HCT116 (cell line): ENCODE data around the gene ZNF83. TPM values are rescaled to one million over a fixed set of nuclear protein-coding genes. Genes with fewer than 3 reads are reported as not detected.

ENCODE experiments used
- ATAC-seq: fragments of 200-7000 bp; cut with Tn5 transposase; 2 replicates; pipeline ENCODE4 v1.9.1; 2020; ENCODE audit warnings: mild to moderate bottlenecking, moderate library complexity
- BruUV-seq: library from RNA; stranded (reverse); fragments of 400-500 nt; replicated peaks from 2 replicates; lab custom pipeline; 2021; lab: Mats Ljungman, UMichigan
- CTCF ChIA-PET: fragments of 300-600 bp; sonication (Branson Sonifier 250); formaldehyde crosslinking; loops from one replicate; lab custom pipeline; 2021; ENCODE audit warnings: antibody characterized with exemption; lab: Charles Lee
- POLR2A ChIA-PET: fragments of 300-600, 350-600 bp; sonication (Branson Sonifier 250); formaldehyde crosslinking; loops from one replicate; lab custom pipeline; 2021; ENCODE audit warnings: antibody characterized with exemption; lab: Charles Lee
- RAD21 ChIA-PET, 2 experiments: fragments of 300-600 bp; sonication (Branson Sonifier 250); formaldehyde crosslinking; loops; one replicate each; lab custom pipeline; 2023; ENCODE audit warnings: low total read pairs in 2 of 2; ENCODE audit not compliant: uncharacterized antibody in 2 of 2, unreplicated experiment in 2 of 2, low non-redundant PET in 1 of 2; lab: Charles Lee
- DNase-seq: peaks from one replicate; pipeline ENCODE4 v3.0.0-alpha.2; 2010; ENCODE audit warnings: low read depth, low spot score
- H2AFZ ChIP-seq: fragments of 200-600 bp; shearing (Covaris generic), sonication (generic); 2 replicates; pipeline ENCODE4 v1.6.1; 2017; ENCODE audit warnings: low read depth, mixed run types, mixed read lengths, antibody characterized with exemption, low read length; ENCODE audit not compliant: poor library complexity, severe bottlenecking
- H3K27ac ChIP-seq: 2 replicates; pipeline ENCODE4 v1.5.1; 2012; ENCODE audit warnings: low read depth, low read length
- H3K27me3 ChIP-seq: fragments of 200-600 bp; sonication (generic); 2 replicates; pipeline ENCODE4 v1.6.1; 2016; ENCODE audit warnings: mixed run types, low read length, mixed read lengths; ENCODE audit not compliant: insufficient read depth
- H3K36me3 ChIP-seq, 2 experiments: fragments of 200-500 bp in 1 of 2; fragments of 200-600 bp in 1 of 2; sonication (Bioruptor generic) in 1 of 2; sonication (generic) in 1 of 2; 2 replicates each; pipeline versions ENCODE4 v1.5.1 to v1.6.1; 2014 to 2016; ENCODE audit warnings: low read length in 2 of 2, inconsistent platforms in 1 of 2, mixed read lengths in 1 of 2, mixed run types in 1 of 2; ENCODE audit not compliant: insufficient read depth in 2 of 2, control insufficient read depth in 1 of 2
- H3K4me1 ChIP-seq, 2 experiments: fragments of 200-600 bp in 1 of 2; sonication (generic) in 1 of 2; 2 replicates each; pipeline versions ENCODE4 v1.5.1 to v1.6.1; 2012 to 2017; ENCODE audit warnings: low read length in 2 of 2, inconsistent platforms in 1 of 2, mild to moderate bottlenecking in 1 of 2, mixed read lengths in 1 of 2, mixed run types in 1 of 2, moderate library complexity in 1 of 2; ENCODE audit not compliant: insufficient read depth in 2 of 2, control insufficient read depth in 1 of 2
- H3K4me2 ChIP-seq: fragments of 200-600 bp; sonication (generic); 2 replicates; pipeline ENCODE4 v1.6.1; 2017; ENCODE audit warnings: mixed run types, low read length, mixed read lengths
- H3K4me3 ChIP-seq, 2 experiments: fragments of 200-600 bp in 1 of 2; sonication (generic) in 1 of 2; replicated peaks in 1 of 2; 2 replicates each; pipeline ENCODE4 v1.5.1; 2011 to 2016; ENCODE audit warnings: low read length in 2 of 2, control low read depth in 1 of 2, low read depth in 1 of 2, mild to moderate bottlenecking in 1 of 2, mixed read lengths in 1 of 2, mixed run types in 1 of 2
- H3K79me2 ChIP-seq: fragments of 200-600 bp; sonication (generic); 2 replicates; pipeline ENCODE4 v1.6.1; 2017; ENCODE audit warnings: mild to moderate bottlenecking, mixed run types, low read length, moderate library complexity, mixed read lengths; ENCODE audit not compliant: insufficient read depth
- H3K9ac ChIP-seq: fragments of 200-600 bp; sonication (generic); 2 replicates; pipeline ENCODE4 v1.6.1; 2016; ENCODE audit warnings: low read length, mixed read lengths
- H3K9me2 ChIP-seq: fragments of 200-600 bp; sonication (generic), shearing (Covaris generic); 2 replicates; pipeline ENCODE4 v1.6.1; 2017; ENCODE audit warnings: mixed run types, mild to moderate bottlenecking, moderate library complexity; ENCODE audit not compliant: insufficient read depth
- H3K9me3 ChIP-seq, 2 experiments: fragments of 200-500 bp in 1 of 2; fragments of 200-600 bp in 1 of 2; sonication (Bioruptor generic) in 1 of 2; sonication (generic) in 1 of 2; 2 replicates each; pipeline ENCODE4 v1.6.1; 2014 to 2017; ENCODE audit warnings: low read length in 2 of 2, mixed read lengths in 2 of 2, inconsistent platforms in 1 of 2, low read depth in 1 of 2, mild to moderate bottlenecking in 1 of 2, mixed run types in 1 of 2, moderate library complexity in 1 of 2; ENCODE audit not compliant: control insufficient read depth in 1 of 2, insufficient read depth in 1 of 2
- H4K20me1 ChIP-seq: fragments of 200-600 bp; sonication (generic), shearing (Covaris generic); 2 replicates; pipeline ENCODE4 v1.6.1; 2017; ENCODE audit warnings: mixed run types, mild to moderate bottlenecking, moderate library complexity; ENCODE audit not compliant: insufficient read depth
- CBX3 ChIP-seq: IDR thresholded peaks from 2 replicates; pipeline ENCODE4 v1.6.1; 2012; ENCODE audit warnings: low read depth
- CEBPB ChIP-seq: IDR thresholded peaks from 2 replicates; pipeline ENCODE4 v1.6.1; 2012; ENCODE audit warnings: low read depth
- ELF1 ChIP-seq: IDR thresholded peaks from 2 replicates; pipeline ENCODE4 v1.6.1; 2012; ENCODE audit warnings: low read depth, borderline replicate concordance
- EZH2 ChIP-seq: fragments of 200-600 bp; sonication (generic); IDR thresholded peaks from 2 replicates; pipeline ENCODE4 v1.6.1; 2017; ENCODE audit warnings: antibody characterized with exemption, mixed run types
- EZH2phosphoT487 ChIP-seq: fragments of 200-600 bp; IDR thresholded peaks from 2 replicates; pipeline ENCODE4 v1.6.1; 2018; ENCODE audit warnings: antibody characterized with exemption, borderline replicate concordance
- FOSL1 ChIP-seq: IDR thresholded peaks from 2 replicates; pipeline ENCODE4 v1.6.1; 2012; ENCODE audit warnings: low read depth
- JUND ChIP-seq: IDR thresholded peaks from 2 replicates; pipeline ENCODE4 v1.6.1; 2012
- POLR2A ChIP-seq: IDR thresholded peaks from 2 replicates; pipeline ENCODE4 v1.7.0; 2011; ENCODE audit warnings: borderline replicate concordance; ENCODE audit not compliant: insufficient read depth, insufficient read length; ENCODE audit errors: extremely low read depth
- POLR2AphosphoS5 ChIP-seq: IDR thresholded peaks from 2 replicates; pipeline ENCODE4 v1.6.1; 2011; ENCODE audit warnings: mild to moderate bottlenecking, low read depth, low read length, moderate library complexity
- RAD21 ChIP-seq: IDR thresholded peaks from 2 replicates; pipeline ENCODE4 v1.6.1; 2012; ENCODE audit warnings: low read depth, mild to moderate bottlenecking
- REST ChIP-seq: IDR thresholded peaks from 2 replicates; pipeline ENCODE4 v1.6.1; 2012; ENCODE audit warnings: low read depth
- SIN3A ChIP-seq: IDR thresholded peaks from 2 replicates; pipeline ENCODE4 v1.6.1; 2012; ENCODE audit warnings: low read depth
- SRF ChIP-seq: IDR thresholded peaks from 2 replicates; pipeline ENCODE4 v1.6.1; 2012; ENCODE audit warnings: low read depth
- TCF7L2 ChIP-seq: IDR thresholded peaks from 2 replicates; pipeline ENCODE4 v1.7.0; 2011; ENCODE audit warnings: borderline replicate concordance, inconsistent platforms; ENCODE audit not compliant: insufficient read depth, insufficient read length; ENCODE audit errors: extremely low read depth
- YY1 ChIP-seq: IDR thresholded peaks from 2 replicates; pipeline ENCODE4 v1.6.1; 2011; ENCODE audit warnings: low read length, low read depth, moderate library complexity, mild to moderate bottlenecking; ENCODE audit not compliant: insufficient replicate concordance; ENCODE audit errors: extremely low read depth
- ZFX ChIP-seq: fragments of 450-650 bp; IDR thresholded peaks from 2 replicates; pipeline ENCODE4 v1.6.1; 2017
- ZNF274 ChIP-seq: fragments of 200-500 bp; sonication (Bioruptor generic); IDR thresholded peaks from 2 replicates; pipeline ENCODE4 v1.6.1; 2014; ENCODE audit warnings: mild to moderate bottlenecking, low read depth, low read length, inconsistent platforms
- intact Hi-C: fragments of 100-400 bp; cut with micrococcal nuclease; formaldehyde crosslinking; loops from 2 replicates; pipeline ENCODE4 v1.10.0; 2022
- total RNA-seq: library from RNA; stranded (reverse); gene quantifications from one replicate; pipeline ENCODE4 v1.2.1, GENCODE V29; 2021; ENCODE audit not compliant: unreplicated experiment
- TF ChIP-seq, protein P1 (sequence below): IDR thresholded peaks from 2 replicates; pipeline ENCODE4 v1.6.1; 2011; ENCODE audit warnings: mild to moderate bottlenecking, low read length, moderate library complexity; ENCODE audit not compliant: insufficient replicate concordance; ENCODE audit errors: extremely low read depth
- TF ChIP-seq, protein P2 (sequence below), 3 experiments: fragments of 200-600 bp in 1 of 3; sonication (generic) in 1 of 3; IDR thresholded peaks in 2 of 3; conservative IDR thresholded peaks in 1 of 3; 2 replicates each; pipeline ENCODE4 v1.5.1; 2012 to 2017; ENCODE audit warnings: low read depth in 2 of 3, low read length in 2 of 3, antibody characterized with exemption in 1 of 3, borderline replicate concordance in 1 of 3, control low read depth in 1 of 3, mild to moderate bottlenecking in 1 of 3, mixed read lengths in 1 of 3, mixed run types in 1 of 3, moderate library complexity in 1 of 3; ENCODE audit not compliant: insufficient read depth in 1 of 3

ZNF83 gene
- total RNA-seq, 1 experiment from 2014 or later: 34.2 TPM

DNA sequence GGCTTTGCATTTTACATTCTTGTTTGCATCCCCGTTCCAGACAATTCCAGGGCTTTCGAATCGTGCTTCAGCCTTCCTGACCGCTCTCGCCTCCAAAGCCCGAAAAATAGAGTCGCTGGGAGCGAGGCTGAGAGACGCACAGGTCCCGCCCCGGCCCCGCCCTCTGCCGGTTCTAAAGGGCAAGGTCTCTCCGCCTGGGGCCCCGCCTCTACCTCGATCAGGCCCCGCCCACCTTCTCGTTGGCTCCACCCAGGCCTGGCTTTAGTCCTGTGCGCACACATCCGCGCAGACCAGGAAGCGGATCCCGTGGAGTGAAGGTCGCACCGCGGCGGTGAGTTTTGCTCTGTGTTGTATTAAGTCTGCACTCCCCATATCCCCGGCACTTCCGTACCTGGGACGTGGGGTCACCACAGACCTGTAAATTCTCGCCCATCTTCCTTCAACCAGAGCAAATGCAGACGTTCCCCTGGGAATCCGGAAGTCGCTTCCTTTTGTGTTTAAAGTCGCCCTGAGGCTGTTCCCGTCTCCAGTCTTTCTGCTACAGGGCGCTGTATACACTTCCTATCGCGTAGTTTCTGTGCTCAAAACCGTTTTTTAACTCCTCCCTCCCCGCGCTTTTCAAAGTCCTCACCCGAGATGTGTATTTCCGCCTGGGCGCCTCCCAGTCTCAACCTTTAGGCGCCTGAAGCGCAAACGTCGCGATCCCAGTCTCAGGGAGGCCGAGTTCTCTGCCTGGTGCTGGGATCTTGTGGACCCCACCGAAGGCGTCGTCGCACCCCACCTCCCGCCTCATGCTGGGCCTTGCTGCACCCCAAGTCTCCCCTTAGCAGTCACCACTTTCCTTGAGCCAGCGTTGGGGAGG, 67.9 kb downstream of the ZNF83 start, which contains the start of gene ZNF701:
ZNF701 (plus strand) TSS at position 288 of the 862 bp plus-strand sequence. CDS start 3,861 bp downstream, outside the sequence.
- ChIA-PET RAD21 (no interaction called here), CTCF (no interaction called here), POLR2A (no interaction called here)
- H3K4me3 ChIP-seq: peak within 1 kb of the TSS; percentile 67 to 69
- no peaks in the 10 kb centered on the region for H3K79me2 ChIP-seq
- intact Hi-C loops: no loop called here
- H3K4me2 ChIP-seq: peak within 1 kb of the TSS; percentile 88
- no peaks in the 10 kb centered on the region for H3K27me3 ChIP-seq
- H2AFZ ChIP-seq: no peak within 1 kb of the TSS
- peak within 1 kb of the TSS; percentile 69 for H3K27ac ChIP-seq
- peak within 1 kb of the TSS; percentile 66 for H3K9ac ChIP-seq
- TF ChIP-seq TCF7L2 (no peak), POLR2A (no peak), ZFX (no peak), EZH2phosphoT487 (no peak), EZH2 (no peak), POLR2AphosphoS5 (peak; percentile 89), YY1 (no peak), CBX3 (no peak), FOSL1 (no peak), SRF (peak; percentile 74), ELF1 (peak; percentile 95), CEBPB (no peak), REST (no peak), ZNF274 (no peak), SIN3A (no peak), RAD21 (0 out of 2 replicates have a peak, but pooled peaks have one; percentile 1), JUND (no peak)
- TF ChIP-seq, protein P1, sequence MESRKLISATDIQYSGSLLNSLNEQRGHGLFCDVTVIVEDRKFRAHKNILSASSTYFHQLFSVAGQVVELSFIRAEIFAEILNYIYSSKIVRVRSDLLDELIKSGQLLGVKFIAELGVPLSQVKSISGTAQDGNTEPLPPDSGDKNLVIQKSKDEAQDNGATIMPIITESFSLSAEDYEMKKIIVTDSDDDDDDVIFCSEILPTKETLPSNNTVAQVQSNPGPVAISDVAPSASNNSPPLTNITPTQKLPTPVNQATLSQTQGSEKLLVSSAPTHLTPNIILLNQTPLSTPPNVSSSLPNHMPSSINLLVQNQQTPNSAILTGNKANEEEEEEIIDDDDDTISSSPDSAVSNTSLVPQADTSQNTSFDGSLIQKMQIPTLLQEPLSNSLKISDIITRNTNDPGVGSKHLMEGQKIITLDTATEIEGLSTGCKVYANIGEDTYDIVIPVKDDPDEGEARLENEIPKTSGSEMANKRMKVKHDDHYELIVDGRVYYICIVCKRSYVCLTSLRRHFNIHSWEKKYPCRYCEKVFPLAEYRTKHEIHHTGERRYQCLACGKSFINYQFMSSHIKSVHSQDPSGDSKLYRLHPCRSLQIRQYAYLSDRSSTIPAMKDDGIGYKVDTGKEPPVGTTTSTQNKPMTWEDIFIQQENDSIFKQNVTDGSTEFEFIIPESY: no peak
- TF ChIP-seq, protein P2, sequence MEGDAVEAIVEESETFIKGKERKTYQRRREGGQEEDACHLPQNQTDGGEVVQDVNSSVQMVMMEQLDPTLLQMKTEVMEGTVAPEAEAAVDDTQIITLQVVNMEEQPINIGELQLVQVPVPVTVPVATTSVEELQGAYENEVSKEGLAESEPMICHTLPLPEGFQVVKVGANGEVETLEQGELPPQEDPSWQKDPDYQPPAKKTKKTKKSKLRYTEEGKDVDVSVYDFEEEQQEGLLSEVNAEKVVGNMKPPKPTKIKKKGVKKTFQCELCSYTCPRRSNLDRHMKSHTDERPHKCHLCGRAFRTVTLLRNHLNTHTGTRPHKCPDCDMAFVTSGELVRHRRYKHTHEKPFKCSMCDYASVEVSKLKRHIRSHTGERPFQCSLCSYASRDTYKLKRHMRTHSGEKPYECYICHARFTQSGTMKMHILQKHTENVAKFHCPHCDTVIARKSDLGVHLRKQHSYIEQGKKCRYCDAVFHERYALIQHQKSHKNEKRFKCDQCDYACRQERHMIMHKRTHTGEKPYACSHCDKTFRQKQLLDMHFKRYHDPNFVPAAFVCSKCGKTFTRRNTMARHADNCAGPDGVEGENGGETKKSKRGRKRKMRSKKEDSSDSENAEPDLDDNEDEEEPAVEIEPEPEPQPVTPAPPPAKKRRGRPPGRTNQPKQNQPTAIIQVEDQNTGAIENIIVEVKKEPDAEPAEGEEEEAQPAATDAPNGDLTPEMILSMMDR (IDR thresholded peaks at IDR 0.05 in 2 of 3, conservative IDR thresholded peaks at IDR 0.05 in 1 of 3; ENCODE audit: borderline replicate concordance in 1 of 3, insufficient read depth in 1 of 3, low read depth in 2 of 3, low read length in 2 of 3): no peak
- TF ChIP-seq, all 23 proteins: peak for 4
- H4K20me1 ChIP-seq: no peaks in the 10 kb centered on the region
- peaks cover 0 to 5% of the 10 kb centered on the region in 2 experiments; a peak in 2 of 4 replicates for H3K9me3 ChIP-seq
- H3K9me2 ChIP-seq: no peaks in the 10 kb centered on the region
- peaks cover 0 to 18% of the 10 kb centered on the region in 2 experiments; a peak in 2 of 4 replicates for H3K4me1 ChIP-seq
- ATAC-seq (peak; percentile 99), DNase-seq (peak; percentile 69)
- H3K36me3 ChIP-seq: no peaks in the 10 kb centered on the region; a peak in 1 of 4 replicates
- TSS peak; percentile 74 for BruUV-seq
